Osteocyte (in vitro differentiated cells): ENCODE measurements around the gene UBE2O. TPM values are rescaled to one million over a fixed set of nuclear protein-coding genes. Genes with fewer than 3 reads are reported as not detected.

Experiments
- DNase-seq: peaks from one replicate; pipeline ENCODE4 v3.0.0; 2021; ENCODE audit warnings: mixed read lengths; ENCODE audit not compliant: unreplicated experiment; ENCODE audit errors: extremely low spot score
- H3K27ac Mint-ChIP-seq: one replicate; pipeline ENCODE4 v1.8.0; 2021; ENCODE audit warnings: mild to moderate bottlenecking, mixed read lengths; ENCODE audit not compliant: unreplicated experiment
- H3K27me3 Mint-ChIP-seq: one replicate; pipeline ENCODE4 v1.8.0; 2021; ENCODE audit warnings: mixed read lengths; ENCODE audit not compliant: unreplicated experiment
- H3K36me3 Mint-ChIP-seq: one replicate; pipeline ENCODE4 v1.8.0; 2021; ENCODE audit warnings: mixed read lengths; ENCODE audit not compliant: unreplicated experiment
- H3K4me1 Mint-ChIP-seq: one replicate; pipeline ENCODE4 v1.8.0; 2021; ENCODE audit warnings: mixed read lengths; ENCODE audit not compliant: unreplicated experiment
- H3K4me3 Mint-ChIP-seq: one replicate; pipeline ENCODE4 v1.8.0; 2021; ENCODE audit warnings: mild to moderate bottlenecking, moderate library complexity, mixed read lengths; ENCODE audit not compliant: unreplicated experiment
- H3K9me3 Mint-ChIP-seq: one replicate; pipeline ENCODE4 v1.8.0; 2021; ENCODE audit warnings: mixed read lengths; ENCODE audit not compliant: unreplicated experiment
- total RNA-seq: library from RNA; stranded (reverse); gene quantifications from 2 replicates; pipeline ENCODE4 v1.2.1, GENCODE V29; 2021
- TF ChIP-seq, protein P1 (sequence below): fragments of 200-600 bp; sonication (generic); IDR thresholded peaks from 2 replicates; pipeline ENCODE4 v1.5.0; 2021; ENCODE audit warnings: antibody characterized with exemption, mild to moderate bottlenecking, moderate library complexity

The UBE2O gene
- total RNA-seq, 1 donor from 2014 or later = 30.7 TPM

DNA sequence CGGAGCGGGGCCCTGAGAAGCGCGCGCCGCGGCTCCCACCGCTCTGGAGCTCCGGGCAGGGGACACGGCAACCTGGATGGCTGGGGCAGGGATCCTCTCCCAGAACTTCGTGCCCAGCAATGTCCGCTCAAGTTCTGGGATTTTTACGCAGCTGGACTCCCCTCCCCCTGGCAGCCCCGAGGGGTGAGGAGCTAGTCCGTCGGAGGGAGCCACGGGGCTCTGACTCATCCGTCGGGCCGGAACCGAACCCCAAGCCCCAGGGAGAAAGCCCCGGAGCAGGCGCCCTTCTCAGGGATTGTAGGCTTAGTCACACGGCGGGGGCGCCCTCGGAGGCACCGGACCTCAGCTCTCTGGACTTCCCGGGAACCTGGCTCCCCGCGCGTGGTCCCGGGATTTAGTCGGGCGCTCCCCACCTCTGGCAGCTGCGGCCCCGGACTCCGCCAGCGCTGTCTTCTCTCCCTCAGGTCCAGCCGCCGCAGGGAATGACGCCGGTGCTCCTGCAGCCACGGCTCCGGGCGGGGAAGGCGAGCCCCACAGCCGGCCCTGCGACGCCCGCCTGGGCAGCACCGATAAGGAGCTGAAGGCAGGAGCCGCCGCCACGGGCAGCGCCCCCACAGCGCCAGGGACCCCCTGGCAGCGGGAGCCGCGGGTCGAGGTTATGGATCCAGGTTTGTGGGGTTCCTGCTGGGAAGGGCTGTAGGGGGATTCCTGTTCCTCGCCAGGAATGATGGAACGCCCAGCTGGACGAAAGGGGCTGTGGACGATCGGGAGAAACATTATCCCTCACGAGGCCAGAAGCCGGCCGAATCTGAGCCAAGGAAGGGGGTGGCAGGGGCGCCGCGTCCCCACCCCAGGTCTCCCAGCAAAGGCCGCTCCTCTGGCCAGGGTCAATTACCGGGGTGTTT lies 67.7 kb downstream of the UBE2O start:
- Mint-ChIP-seq H3K36me3 (peaks cover under 1% of the 10 kb centered on the region), H3K27me3 (no peaks in the 10 kb centered on the region), H3K27ac (no peak overlapping the region), H3K4me3 (peak overlapping the region; percentile 71), H3K9me3 (no peaks in the 10 kb centered on the region), H3K4me1 (peaks cover 21% of the 10 kb centered on the region)
- no peak for DNase-seq
- TF ChIP-seq, protein P1, sequence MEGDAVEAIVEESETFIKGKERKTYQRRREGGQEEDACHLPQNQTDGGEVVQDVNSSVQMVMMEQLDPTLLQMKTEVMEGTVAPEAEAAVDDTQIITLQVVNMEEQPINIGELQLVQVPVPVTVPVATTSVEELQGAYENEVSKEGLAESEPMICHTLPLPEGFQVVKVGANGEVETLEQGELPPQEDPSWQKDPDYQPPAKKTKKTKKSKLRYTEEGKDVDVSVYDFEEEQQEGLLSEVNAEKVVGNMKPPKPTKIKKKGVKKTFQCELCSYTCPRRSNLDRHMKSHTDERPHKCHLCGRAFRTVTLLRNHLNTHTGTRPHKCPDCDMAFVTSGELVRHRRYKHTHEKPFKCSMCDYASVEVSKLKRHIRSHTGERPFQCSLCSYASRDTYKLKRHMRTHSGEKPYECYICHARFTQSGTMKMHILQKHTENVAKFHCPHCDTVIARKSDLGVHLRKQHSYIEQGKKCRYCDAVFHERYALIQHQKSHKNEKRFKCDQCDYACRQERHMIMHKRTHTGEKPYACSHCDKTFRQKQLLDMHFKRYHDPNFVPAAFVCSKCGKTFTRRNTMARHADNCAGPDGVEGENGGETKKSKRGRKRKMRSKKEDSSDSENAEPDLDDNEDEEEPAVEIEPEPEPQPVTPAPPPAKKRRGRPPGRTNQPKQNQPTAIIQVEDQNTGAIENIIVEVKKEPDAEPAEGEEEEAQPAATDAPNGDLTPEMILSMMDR = no peak

DNA sequence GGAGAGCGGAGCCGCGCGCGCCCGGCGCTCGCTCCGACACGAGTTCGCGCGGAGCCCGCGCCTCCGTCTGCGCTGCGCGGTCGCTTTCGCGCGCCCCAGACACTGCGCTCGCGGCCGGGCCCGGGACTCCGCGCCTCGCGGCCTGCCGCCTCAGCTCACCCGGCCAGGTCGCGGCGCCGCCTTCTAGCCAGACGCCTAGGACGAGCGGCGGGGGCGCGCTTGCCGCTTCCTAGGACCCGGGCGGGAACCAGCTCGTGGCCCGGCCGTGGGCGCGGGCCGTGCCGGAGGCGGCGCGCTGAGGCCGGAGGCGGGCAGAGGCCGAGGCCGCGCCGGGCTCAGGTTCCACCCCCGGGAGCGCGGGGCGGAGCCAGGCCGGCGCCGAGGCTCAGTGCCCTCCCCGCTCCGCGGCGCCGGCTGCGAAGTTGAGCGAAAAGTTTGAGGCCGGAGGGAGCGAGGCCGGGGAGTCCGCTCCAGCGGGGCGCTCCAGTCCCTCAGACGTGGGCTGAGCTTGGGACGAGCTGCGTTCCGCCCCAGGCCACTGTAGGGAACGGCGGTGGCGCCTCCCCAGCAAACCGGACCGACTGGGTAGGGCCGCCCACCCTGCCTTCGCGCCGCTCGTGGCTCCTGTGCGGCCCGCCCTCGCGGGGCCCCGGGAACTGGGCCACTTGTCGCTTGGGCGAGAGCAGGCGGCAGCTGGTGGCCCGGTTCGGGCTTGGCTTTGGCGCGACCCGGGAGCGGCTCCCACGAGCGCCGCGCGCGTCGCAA lies 68.5 kb downstream of the UBE2O start, which contains the start of gene SPHK1:
SPHK1 (plus strand) TSS at position 388 of the 765 bp plus-strand sequence. CDS start 1,036 bp downstream, outside the sequence.
- no peaks in the 10 kb centered on the region for H3K27me3 Mint-ChIP-seq

DNA sequence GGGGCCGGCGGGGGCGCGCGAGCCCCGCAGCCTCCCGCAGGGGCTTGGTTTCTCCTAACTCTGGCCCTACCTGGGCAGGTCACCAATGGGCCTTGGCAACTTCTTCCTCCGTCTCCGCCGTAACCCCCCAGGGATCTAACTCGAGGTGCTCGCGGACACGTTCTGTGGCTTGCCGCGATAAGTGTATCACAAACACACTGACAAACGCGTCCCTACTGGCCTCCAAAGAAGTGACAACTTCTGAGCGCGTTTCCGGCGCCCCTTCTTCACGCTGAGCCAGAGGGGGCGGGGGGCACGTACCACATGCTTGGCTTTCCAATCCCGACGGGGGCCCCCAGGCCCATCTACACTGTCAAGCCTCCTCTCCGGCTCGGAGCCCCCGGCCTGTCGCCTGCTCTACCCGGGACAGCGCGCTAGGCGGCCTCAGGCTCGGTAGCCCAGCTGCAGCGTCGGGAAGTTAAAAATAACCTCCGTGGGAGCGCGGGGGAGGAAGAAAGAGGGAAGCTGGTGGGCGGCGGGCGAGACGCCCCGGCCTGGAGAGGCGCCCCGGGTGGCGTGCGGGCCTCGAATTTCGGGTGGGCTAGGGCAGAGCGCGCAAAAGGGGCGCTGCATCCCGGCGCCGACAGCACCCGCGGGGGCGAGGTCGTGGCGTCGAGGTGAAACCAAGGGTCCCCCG lies 69.3 kb downstream of the UBE2O start:
- Mint-ChIP-seq H3K4me3 (peak overlapping the region; percentile 84), H3K27me3 (no peaks in the 10 kb centered on the region)
- DNase-seq = no peak

More for the DNA sequence above, 68.5 kb downstream of the UBE2O start, which contains the start of gene SPHK1:
- peak within 1 kb of the TSS; percentile 84 for H3K4me3 Mint-ChIP-seq
- peaks cover 21% of the 10 kb centered on the region for H3K4me1 Mint-ChIP-seq
- H3K27ac Mint-ChIP-seq = peak within 1 kb of the TSS; percentile 73
- peak; percentile 88 for DNase-seq
- TF ChIP-seq, protein P1 = no peak
- H3K36me3 Mint-ChIP-seq = no peaks in the 10 kb centered on the region
- no peaks in the 10 kb centered on the region for H3K9me3 Mint-ChIP-seq

DNA sequence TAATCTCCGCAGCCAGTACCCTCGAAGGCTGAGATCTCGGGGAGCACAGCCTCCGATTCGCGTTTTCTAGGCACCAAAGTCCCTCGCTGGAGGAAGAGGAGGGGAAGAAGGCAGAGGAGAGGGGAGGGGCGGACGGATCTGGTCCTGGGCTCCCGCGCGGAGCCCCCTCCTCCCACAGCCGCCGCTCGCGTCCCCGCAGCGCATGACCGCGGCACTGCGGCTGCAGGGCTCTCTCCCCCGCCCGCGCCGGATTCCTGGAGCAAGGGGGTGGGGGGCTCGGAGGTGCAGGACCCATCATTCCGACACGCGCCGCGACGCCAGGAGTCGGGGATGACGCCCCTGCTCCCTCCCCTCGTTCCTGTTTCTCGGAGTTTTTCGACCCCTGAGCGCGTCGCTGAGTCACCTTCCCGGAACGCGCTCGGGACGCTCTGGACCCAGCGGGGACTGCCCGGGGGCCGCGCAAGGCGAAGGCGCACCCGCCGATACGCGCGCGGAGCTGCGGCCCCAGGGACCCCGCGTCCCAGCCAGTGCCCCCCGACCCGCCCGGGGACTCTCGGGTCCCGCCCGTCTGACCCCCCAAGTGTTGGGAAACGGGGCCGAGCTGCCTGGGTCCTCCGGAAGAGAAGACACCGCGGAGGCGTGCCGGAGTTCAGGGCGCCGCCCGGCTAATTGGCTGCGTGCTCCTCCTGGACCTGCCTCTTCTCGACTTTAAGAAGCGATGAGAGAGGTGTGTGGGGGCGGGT lies 70.0 kb downstream of the UBE2O start:
- peak overlapping the region; percentile 67 for H3K27ac Mint-ChIP-seq
- TF ChIP-seq, protein P1 = no peak
- no peak for DNase-seq
- peaks cover 2% of the 10 kb centered on the region for H3K36me3 Mint-ChIP-seq
- H3K4me3 Mint-ChIP-seq = peak overlapping the region; percentile 84
- H3K4me1 Mint-ChIP-seq = peaks cover 23% of the 10 kb centered on the region
- no peaks in the 10 kb centered on the region for H3K9me3 Mint-ChIP-seq
- H3K27me3 Mint-ChIP-seq = no peaks in the 10 kb centered on the region

More for the DNA sequence above, 69.3 kb downstream of the UBE2O start:
- no peaks in the 10 kb centered on the region for H3K36me3 Mint-ChIP-seq
- H3K4me1 Mint-ChIP-seq = peaks cover 21% of the 10 kb centered on the region
- TF ChIP-seq, protein P1 = no peak
- no peaks in the 10 kb centered on the region for H3K9me3 Mint-ChIP-seq
- peak overlapping the region; percentile 73 for H3K27ac Mint-ChIP-seq
